Endodermal cell (in vitro differentiated cells): ENCODE data around the gene OPCML. TPM values are rescaled to one million over a fixed set of nuclear protein-coding genes. Genes with fewer than 3 reads are reported as not detected.

Experiments used
- DNase-seq: peaks from one replicate; pipeline ENCODE4 v3.0.0-alpha.2; 2017
- H3K27ac ChIP-seq: 2 replicates; pipeline ENCODE4 v1.5.1; 2013; ENCODE audit warnings: mild to moderate bottlenecking, low read depth, low read length, moderate library complexity
- H3K27me3 ChIP-seq: 2 replicates; pipeline ENCODE4 v1.6.1; 2013; ENCODE audit warnings: mild to moderate bottlenecking, low read length, moderate library complexity; ENCODE audit not compliant: insufficient read depth, control insufficient read depth, poor library complexity, severe bottlenecking
- H3K36me3 ChIP-seq: 2 replicates; pipeline ENCODE4 v1.7.0; 2013; ENCODE audit warnings: mild to moderate bottlenecking, low read length, moderate library complexity; ENCODE audit not compliant: control insufficient read depth, insufficient read depth
- H3K4me1 ChIP-seq: one replicate; pipeline ENCODE4 v1.7.0; 2013; ENCODE audit warnings: low read length; ENCODE audit not compliant: control insufficient read depth, insufficient read depth
- H3K4me3 ChIP-seq: 2 replicates; pipeline ENCODE4 v1.5.1; 2013; ENCODE audit warnings: mild to moderate bottlenecking, low read length, moderate library complexity
- H3K9ac ChIP-seq: 2 replicates; pipeline ENCODE4 v1.6.1; 2013; ENCODE audit warnings: mild to moderate bottlenecking, low read length, moderate library complexity; ENCODE audit not compliant: poor library complexity, severe bottlenecking; ENCODE audit errors: extremely low read depth
- H3K9me3 ChIP-seq: 2 replicates; pipeline ENCODE4 v1.6.1; 2013; ENCODE audit warnings: mild to moderate bottlenecking, low read length, moderate library complexity; ENCODE audit not compliant: control insufficient read depth
- H3K27ac Mint-ChIP-seq: 2 replicates; pipeline ENCODE4 v1.8.0; 2020; ENCODE audit warnings: mixed read lengths
- H3K27me3 Mint-ChIP-seq: 2 replicates; pipeline ENCODE4 v1.8.0; 2021; ENCODE audit warnings: mild to moderate bottlenecking, mixed read lengths; ENCODE audit not compliant: insufficient read depth
- H3K36me3 Mint-ChIP-seq: 2 replicates; pipeline ENCODE4 v1.8.0; 2020; ENCODE audit warnings: low read depth, mixed read lengths
- H3K4me1 Mint-ChIP-seq: 2 replicates; pipeline ENCODE4 v1.8.0; 2020; ENCODE audit warnings: mixed read lengths
- H3K4me3 Mint-ChIP-seq: 2 replicates; pipeline ENCODE4 v1.8.0; 2020; ENCODE audit warnings: mild to moderate bottlenecking, moderate library complexity, mixed read lengths
- H3K9me3 Mint-ChIP-seq: 2 replicates; pipeline ENCODE4 v1.8.0; 2020; ENCODE audit warnings: mild to moderate bottlenecking, mixed read lengths
- WGBS, 2 experiments: methylation state at CpG; one replicate each; pipeline versions ENCODE4 v1.1.5 to v1.1.7; 2013; ENCODE audit warnings: missing lambda C conversion rate in 2 of 2, mixed read lengths in 1 of 2; ENCODE audit not compliant: insufficient coverage in 1 of 2, insufficient read length in 1 of 2; 5-methylcytosine and 5-hydroxymethylcytosine counted together
- total RNA-seq, 2 donors: library from RNA; stranded (reverse); fragmentation: NEBNext Ultra II Directional in 1 of 2; extraction: Animal tissue kit (Norgen Biotek cat#: 25700) in 1 of 2; gene quantifications; 2 replicates in 1 of 2; 3 replicates in 1 of 2; pipeline ENCODE4 v1.2.1, GENCODE V29; 2021
- TF ChIP-seq, protein P1 (sequence below): fragments of 200-600 bp; sonication (generic); conservative IDR thresholded peaks from 2 replicates; pipeline ENCODE4 v1.5.0; 2021; ENCODE audit warnings: antibody characterized with exemption, mild to moderate bottlenecking

OPCML gene
- total RNA-seq, 2 donors from 2014 or later, result 0.49 to 0.86 TPM

DNA sequence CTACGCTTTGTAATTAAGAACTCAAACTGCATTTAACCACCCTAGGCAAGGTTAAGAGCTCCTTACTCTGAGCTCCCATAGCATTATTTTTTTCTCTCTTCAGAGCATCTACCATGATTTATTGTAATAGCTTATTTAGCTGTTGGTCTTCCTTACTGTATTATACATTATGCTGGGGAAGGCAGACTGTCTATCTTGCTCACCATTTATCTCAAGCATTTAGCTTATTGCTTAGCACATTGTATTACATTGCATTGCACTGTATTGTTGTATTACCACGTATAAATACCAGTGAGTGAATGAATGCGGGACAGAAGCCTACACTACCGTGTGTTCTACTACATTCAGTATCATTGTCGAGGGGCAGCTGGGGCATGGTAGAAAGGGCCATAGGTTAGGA is 324.3 kb downstream of the OPCML start:
- Histone ChIP-seq H3K36me3 (no peaks in the 10 kb centered on the region), H3K4me3 (no peak overlapping the region), H3K4me1 (no peaks in the 10 kb centered on the region), H3K9ac (no peak overlapping the region), H3K9me3 (no peaks in the 10 kb centered on the region), H3K27ac (no peak overlapping the region), H3K27me3 (no peaks in the 10 kb centered on the region)
- TF ChIP-seq, protein P1, sequence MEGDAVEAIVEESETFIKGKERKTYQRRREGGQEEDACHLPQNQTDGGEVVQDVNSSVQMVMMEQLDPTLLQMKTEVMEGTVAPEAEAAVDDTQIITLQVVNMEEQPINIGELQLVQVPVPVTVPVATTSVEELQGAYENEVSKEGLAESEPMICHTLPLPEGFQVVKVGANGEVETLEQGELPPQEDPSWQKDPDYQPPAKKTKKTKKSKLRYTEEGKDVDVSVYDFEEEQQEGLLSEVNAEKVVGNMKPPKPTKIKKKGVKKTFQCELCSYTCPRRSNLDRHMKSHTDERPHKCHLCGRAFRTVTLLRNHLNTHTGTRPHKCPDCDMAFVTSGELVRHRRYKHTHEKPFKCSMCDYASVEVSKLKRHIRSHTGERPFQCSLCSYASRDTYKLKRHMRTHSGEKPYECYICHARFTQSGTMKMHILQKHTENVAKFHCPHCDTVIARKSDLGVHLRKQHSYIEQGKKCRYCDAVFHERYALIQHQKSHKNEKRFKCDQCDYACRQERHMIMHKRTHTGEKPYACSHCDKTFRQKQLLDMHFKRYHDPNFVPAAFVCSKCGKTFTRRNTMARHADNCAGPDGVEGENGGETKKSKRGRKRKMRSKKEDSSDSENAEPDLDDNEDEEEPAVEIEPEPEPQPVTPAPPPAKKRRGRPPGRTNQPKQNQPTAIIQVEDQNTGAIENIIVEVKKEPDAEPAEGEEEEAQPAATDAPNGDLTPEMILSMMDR, result no peak
- H3K4me1 Mint-ChIP-seq, result no peaks in the 10 kb centered on the region
- no peaks in the 10 kb centered on the region for H3K36me3 Mint-ChIP-seq
- no peak overlapping the region for H3K27ac Mint-ChIP-seq
- no peak for DNase-seq
- peaks cover 2% of the 10 kb centered on the region for H3K27me3 Mint-ChIP-seq
- no peaks in the 10 kb centered on the region for H3K9me3 Mint-ChIP-seq
- WGBS, 2 experiments, result 86 to 100% methylated on average over 3 to 5 of the region's 5 CpGs
- H3K4me3 Mint-ChIP-seq, result no peak overlapping the region

DNA sequence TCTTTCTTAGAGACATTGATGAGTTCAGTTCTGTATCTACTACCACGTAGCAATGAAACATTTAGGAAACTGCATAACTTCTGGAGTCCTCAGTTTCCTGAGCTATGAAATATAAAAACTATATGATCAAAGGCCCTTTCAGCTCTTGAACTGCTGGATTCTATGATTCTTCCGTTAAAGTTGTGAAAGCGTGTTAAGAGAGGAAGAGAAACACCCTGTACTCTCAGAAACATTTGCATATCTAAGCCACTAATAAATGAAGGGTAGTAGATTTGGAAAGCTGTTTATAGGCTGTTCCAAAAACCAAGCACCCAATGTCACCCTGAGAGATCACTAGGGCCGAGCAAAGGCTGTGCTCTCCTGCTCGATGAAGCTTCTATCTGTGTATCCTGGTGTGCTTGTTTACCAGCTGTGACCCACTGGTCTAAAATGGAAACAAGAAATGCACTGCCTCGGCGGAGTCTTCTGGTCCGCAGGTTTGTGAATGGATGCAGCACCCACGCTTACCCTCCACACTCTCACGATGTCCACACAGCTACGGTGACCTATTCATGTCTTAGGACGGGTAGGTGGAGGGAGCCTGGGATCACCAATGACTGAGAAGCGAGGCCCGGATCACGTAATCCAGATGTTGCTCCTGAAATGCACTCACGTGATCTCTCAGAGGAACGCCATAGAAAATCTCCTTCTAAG is 325.8 kb downstream of the OPCML start:
- H3K36me3 Mint-ChIP-seq, result no peaks in the 10 kb centered on the region
- peaks cover 2% of the 10 kb centered on the region for H3K27me3 Mint-ChIP-seq
- Histone ChIP-seq H3K4me3 (no peak overlapping the region), H3K9me3 (no peaks in the 10 kb centered on the region), H3K4me1 (no peaks in the 10 kb centered on the region), H3K36me3 (no peaks in the 10 kb centered on the region), H3K27ac (no peak overlapping the region), H3K9ac (no peak overlapping the region), H3K27me3 (no peaks in the 10 kb centered on the region)
- H3K4me1 Mint-ChIP-seq, result no peaks in the 10 kb centered on the region
- no peak overlapping the region for H3K27ac Mint-ChIP-seq
- no peak for DNase-seq
- H3K4me3 Mint-ChIP-seq, result no peak overlapping the region
- H3K9me3 Mint-ChIP-seq, result no peaks in the 10 kb centered on the region
- 91 to 92% methylated on average over 14 to 16 of the region's 17 CpGs for WGBS, 2 experiments
- TF ChIP-seq, protein P1, result no peak

DNA sequence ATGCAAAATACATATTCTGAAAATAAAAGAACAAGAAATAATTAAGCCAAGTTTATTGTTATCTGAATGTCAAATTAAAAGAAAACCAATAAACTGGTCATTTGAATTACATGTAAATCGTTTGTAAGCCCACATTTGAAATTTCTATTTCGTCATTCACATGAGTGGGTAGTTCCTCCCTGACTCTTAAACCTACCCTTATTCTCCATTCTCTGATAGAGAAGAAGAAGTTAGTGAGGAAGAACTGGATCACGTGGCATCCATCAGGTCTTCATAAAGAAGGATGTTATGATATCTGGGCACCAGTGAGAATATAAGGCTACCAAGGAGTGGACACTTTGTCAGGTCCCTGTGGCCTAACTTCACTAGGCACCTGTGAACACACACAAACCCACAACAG is 328.1 kb downstream of the OPCML start:
- Mint-ChIP-seq H3K27me3 (no peaks in the 10 kb centered on the region), H3K4me1 (no peaks in the 10 kb centered on the region), H3K36me3 (no peaks in the 10 kb centered on the region), H3K9me3 (no peaks in the 10 kb centered on the region), H3K4me3 (no peak overlapping the region), H3K27ac (no peak overlapping the region)
- DNase-seq, result no peak
- Histone ChIP-seq H3K9ac (no peak overlapping the region), H3K4me1 (no peaks in the 10 kb centered on the region), H3K9me3 (no peaks in the 10 kb centered on the region), H3K27ac (no peak overlapping the region), H3K36me3 (no peaks in the 10 kb centered on the region), H3K27me3 (no peaks in the 10 kb centered on the region), H3K4me3 (no peak overlapping the region)
- TF ChIP-seq, protein P1, result no peak
- WGBS, 2 experiments, result 86% methylated on average over 3 of the region's 3 CpGs; no CpG with 5 or more reads in 1 of the 2 experiments
